HG03571 (cell line): ENCODE measurements around the gene TPD52L1.
A peak's percentile ranks its signal among the peaks of the same experiment; 100 is the strongest.
"Not testable (repeated sequence)": the region's sequence is repeated elsewhere in the genome, so short reads cannot be mapped to it uniquely, and the experiment has no call there.

Experiments used
- ATAC-seq: cut with Tn5 transposase; IDR thresholded peaks from one replicate; pipeline ENCODE4 v1.9.1; 2021; ENCODE audit not compliant: unreplicated experiment

The TPD52L1 gene

GRCh38 chr6:125153391-125154117, at the start of gene TPD52L1:
TSS of gene TPD52L1 (plus strand) at chr6:125153773. CDS start at chr6:125153952, 179 bp downstream.
- ATAC-seq, result peak; percentile 98

DNA sequence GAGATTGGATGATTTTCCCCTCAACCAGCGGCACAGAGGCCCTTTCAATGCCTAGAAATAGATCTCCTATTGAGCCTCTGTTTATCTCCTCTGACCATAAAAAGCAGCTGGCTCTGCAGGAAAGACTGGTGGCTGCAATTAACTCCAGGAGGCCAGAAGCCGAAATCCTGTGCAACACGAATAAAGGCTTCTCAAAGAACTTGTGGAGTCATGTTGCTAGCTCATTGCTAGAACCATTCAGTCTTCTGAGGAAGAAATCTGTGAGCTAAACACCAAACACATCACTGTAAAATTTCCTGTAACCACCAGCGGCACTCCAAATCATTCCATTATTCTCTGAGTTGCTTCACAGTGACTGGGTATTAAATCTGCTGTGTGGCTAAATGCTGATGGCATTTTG, 49.1 kb upstream of the TPD52L1 start:
- no peak for ATAC-seq

DNA sequence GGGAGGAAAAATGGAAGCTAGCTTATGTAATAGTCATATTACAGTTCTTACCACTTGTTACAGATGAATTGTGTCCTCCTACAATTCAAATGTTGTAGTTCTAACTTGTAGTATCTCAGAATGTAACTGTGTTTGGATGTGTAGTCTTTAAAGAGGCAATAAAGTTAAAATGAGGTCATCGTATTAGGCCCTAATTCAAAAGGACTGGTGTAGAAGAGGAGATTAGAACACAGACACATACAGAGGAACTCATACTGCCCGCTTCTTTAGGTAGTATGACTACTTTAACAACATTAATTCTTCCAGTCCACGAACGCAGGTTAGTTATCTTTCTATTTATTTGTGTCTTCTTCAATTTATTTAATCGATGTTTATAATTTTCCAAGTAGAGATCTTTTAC, 46.5 kb upstream of the TPD52L1 start:
- ATAC-seq, result no peak

GRCh38 chr6:125107896-125108295, 45.7 kb upstream of the TPD52L1 start:
- no peak for ATAC-seq

- no peak for ATAC-seq
Observed at GRCh38 chr6:125110056-125110455, 43.5 kb upstream of the TPD52L1 start.

DNA sequence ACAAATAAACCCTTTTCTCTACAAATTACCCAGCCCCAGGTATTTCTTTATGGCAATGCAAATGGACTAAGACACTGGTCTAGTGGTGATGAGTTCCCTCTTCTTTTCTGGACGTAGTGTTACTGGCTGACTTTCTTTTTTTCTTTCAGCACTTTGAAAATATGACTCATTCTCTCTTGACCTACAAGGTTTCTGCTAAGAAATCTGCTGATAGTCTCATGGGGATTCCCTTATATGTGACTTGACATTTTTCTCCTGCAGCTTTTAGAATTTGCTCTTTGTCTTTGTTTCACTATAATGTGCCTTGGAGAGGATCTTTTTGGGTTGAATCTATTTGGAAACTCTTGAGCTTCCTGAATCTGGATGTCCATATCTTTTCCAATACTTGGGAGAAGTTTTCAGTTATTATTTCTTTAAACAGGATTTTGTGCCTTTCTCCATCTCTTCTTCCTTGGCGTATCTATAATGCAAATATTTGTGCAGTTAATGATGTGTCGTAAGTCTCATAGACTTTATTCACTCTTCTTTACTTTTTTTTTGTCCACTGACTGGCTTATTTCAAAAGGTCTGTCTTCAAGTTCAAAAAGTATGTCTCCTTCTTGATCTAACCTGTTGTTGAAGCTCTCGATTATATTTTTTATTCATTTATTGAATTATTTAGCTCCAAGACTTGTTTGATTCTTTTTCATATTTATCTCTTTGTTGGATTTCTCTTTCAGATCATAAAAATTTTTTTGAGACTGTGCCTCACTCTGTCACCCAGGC, 42.2 kb upstream of the TPD52L1 start:
- ATAC-seq, result no peak

GRCh38 chr6:125112934-125113333, 40.6 kb upstream of the TPD52L1 start:
- ATAC-seq, result no peak

DNA sequence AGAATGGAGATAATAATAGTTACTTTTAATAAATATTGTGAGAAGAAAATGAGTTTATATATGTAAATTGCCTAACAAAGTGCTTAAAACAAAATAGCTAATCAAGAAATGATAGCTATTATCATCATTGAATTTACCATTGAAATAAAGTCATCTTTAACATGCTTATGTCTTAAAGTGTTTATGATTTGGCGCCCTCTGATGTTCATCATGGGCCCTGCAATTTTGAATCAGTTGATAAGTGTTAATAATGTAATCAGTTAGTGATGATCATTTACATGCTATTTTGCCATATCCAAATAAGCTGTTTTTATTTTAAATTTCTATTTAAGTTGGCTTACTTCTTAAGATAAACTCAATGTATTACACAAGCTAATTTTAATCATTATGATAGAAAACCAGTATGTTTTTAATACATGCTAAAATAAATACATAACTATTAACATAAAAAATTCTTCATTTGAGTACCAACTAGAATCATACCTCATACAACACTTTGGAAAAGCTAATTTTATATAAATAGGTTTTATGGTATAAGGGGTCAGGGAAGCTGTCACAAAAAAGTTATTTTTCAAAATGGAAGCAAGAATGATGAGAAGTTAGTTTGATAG, 39.2 kb upstream of the TPD52L1 start:
- ATAC-seq, result no peak

GRCh38 chr6:125116170-125116569, 37.4 kb upstream of the TPD52L1 start:
- ATAC-seq, result no peak

GRCh38 chr6:125116710-125117109, 36.9 kb upstream of the TPD52L1 start:
- no peak for ATAC-seq

GRCh38 chr6:125117818-125118217, 35.8 kb upstream of the TPD52L1 start:
- no peak for ATAC-seq

- ATAC-seq, result no peak
Observed at GRCh38 chr6:125120054-125120590, 33.5 kb upstream of the TPD52L1 start.

DNA sequence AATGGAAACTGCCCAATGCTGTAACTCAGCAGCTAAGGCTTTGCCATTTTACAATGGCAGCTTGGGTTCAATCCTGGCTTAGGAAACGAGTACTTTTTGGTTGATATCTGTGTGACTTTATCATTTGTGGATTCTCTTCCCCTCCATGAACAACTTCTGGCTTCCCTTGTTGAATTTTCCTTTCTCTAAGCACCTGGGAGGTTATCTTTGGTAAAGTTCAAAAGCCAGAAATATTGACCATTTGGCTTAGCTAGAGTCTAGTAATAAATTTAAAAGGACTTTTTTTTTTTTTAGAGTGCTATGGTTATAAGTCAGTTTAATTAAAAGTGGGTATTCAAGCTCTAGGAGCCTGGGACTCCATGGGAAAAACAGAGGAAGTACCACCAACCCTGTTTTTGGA, 31.7 kb upstream of the TPD52L1 start:
- ATAC-seq, result no peak

- ATAC-seq, result no peak
Observed at GRCh38 chr6:125123051-125123450, 30.5 kb upstream of the TPD52L1 start.

GRCh38 chr6:125123468-125124048, 30.0 kb upstream of the TPD52L1 start:
- no peak for ATAC-seq

DNA sequence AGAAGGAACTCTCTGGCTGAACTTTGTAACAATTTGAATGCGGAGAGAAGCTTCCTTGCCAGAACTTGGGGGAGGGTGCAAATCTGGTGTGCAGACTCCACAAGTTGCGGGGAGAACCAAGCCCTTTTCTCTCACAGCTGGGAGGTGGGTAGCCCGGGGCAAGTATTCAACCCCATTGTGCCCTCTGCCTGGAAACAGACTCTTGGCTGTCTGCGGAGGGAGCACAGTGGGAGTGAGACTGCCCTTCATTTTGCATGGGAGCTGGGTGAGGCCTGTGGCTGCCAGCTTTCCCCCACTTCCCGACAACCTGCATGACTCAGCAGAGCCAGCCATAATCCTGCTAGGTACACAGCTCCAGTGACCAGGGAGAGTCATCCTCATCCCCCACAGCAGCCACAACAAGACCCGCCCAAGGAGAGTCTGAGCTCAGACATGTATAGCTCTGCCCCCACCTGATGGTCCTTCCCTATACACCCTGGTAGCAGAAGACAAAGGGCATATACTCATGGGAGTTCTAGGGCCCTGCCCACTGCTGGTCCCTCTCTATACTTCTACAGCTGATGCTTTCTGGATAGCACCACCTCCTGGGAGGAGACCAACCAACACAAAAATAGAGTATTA, 29.4 kb upstream of the TPD52L1 start:
- no peak for ATAC-seq

- ATAC-seq, result not testable (repeated sequence)
Observed at GRCh38 chr6:125125856-125126255, 27.7 kb upstream of the TPD52L1 start.

DNA sequence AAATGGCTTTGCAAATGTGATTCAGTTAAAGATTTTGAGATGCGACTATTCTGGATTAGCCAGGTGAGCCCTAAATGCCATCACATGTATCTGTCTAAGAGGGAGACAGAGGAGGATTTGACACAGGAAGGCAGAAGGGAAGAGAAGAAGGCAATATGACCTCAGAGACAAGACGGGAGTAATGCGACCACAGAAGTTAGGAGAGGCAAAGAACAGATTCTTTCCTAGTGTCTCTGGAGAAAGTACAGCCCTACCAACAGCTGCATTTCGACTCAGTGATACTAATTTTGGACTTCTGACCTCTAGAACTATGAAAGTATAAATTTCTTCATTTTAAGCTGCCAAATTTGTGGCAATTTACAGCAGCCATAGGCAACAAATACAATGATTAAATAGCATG, 24.2 kb upstream of the TPD52L1 start:
- ATAC-seq, result no peak

DNA sequence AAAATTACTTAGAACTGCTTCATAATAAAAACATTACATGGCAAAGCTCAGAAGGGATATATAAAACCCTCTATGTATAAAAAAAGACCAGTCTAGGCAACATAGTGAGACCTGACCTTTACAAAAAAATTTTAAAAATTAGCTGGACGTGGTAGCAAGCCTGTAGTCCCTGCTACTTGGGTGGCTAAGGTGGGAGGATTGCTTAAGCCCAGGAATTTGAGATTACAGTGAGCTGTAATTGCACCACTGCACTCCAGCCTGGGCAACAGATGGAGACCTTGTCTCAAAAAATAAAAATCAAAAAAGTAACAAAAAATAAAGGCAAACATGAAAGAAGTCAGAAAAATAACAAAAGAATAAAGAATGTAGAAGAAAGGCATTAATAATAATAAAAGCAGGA, 21.5 kb upstream of the TPD52L1 start:
- no peak for ATAC-seq

- ATAC-seq, result no peak
Observed at GRCh38 chr6:125136378-125136777, 17.2 kb upstream of the TPD52L1 start.

DNA sequence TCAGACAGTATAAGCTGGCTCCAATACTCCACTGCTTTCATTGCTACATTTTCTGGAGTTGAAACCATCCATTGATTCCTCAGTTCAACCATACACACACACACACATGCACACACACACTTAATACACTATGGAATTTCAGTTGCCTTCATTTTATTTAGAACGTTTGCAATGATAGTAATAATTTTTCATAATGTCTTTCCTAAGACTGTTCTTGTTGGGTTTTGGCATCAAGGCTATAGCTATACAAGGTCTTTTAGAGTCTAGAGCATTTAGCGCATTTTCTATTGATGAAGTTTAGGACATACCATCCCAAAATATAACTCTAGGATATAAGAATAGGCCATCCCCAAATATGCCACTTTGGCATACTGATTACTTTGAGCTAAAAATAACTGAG, 15.5 kb upstream of the TPD52L1 start:
- ATAC-seq, result no peak
